Measurements from ENCODE around the gene MSL1. TPM values are rescaled to one million over a fixed set of nuclear protein-coding genes. Genes with fewer than 3 reads are reported as not detected.

MSL1 gene
- total and polyA plus RNA-seq, 2 of the 13 experiments (the other 11 are each of a cell fraction or from before 2014, with no cell fraction given) = 63.8 to 88.5 TPM

GRCh38 chr17:40097931-40098845 lies 23.6 kb upstream of the MSL1 start:
- ChIA-PET POLR2A (interaction anchor here (0.8 to 8.1 kb wide), 18 partner anchors 9 to 397 kb away, joined by 3 to 568 read pairs (median 10); partner anchors contain the start of genes CASC3, CSF3, MED24 and MSL1), CTCF (ENCODE audit: low intra/inter-chr PET ratio, low total read pairs) (no interaction called here)
- peak overlapping the region; percentile 95 for H3K27ac ChIP-seq (ENCODE audit: extremely low read length, insufficient read depth, low read length)
- in situ Hi-C loops (cut with HindIII; ENCODE audit: extremely low pct_ligation_motif_present, low pct_unique_long_range_greater_than_20kb) (no loop called here), intact Hi-C loops (cut with micrococcal nuclease; ENCODE audit: unreplicated experiment) (no loop called here)
- peaks cover 59% of the 10 kb centered on the region for H3K4me1 ChIP-seq (ENCODE audit: insufficient read depth, low read length)
- H3K4me2 ChIP-seq (ENCODE audit: low read depth, low read length) = peak overlapping the region; percentile 91
- H2AFZ ChIP-seq (ENCODE audit: low read length) = no peak overlapping the region
- peak; percentile 27 for ATAC-seq
- peak overlapping the region; percentile 13 to 55 (median 22); a peak in 5 of 6 replicates for H3K4me3 ChIP-seq (replicated peaks in 1 of 3; ENCODE audit: insufficient read depth in 1 of 3, low read depth in 2 of 3, low read length in 3 of 3)
- H3K36me3 ChIP-seq (replicated peaks in 1 of 2; ENCODE audit: control insufficient read depth in 1 of 2, insufficient read depth in 2 of 2, low read length in 2 of 2) = peaks cover 25 to 41% of the 10 kb centered on the region in 2 experiments
- peaks cover 18% of the 10 kb centered on the region for H3K79me2 ChIP-seq (ENCODE audit: insufficient read depth, low read length)
- no peaks in the 10 kb centered on the region for H4K20me1 ChIP-seq (ENCODE audit: insufficient read depth, low read length)
- WGBS (ENCODE audit: low lambda C conversion rate) = 20% methylated on average over 7 of the region's 9 CpGs
- peak overlapping the region; percentile 74 for H3K9ac ChIP-seq (ENCODE audit: insufficient read depth, low read depth, low read length)
- peak; percentile 97 for FAIRE-seq
- peak; percentile 93 for DNase-seq (ENCODE audit: low spot score)
- BruUV-seq (replicated peaks) = no TSS peak
- H3K27me3 ChIP-seq (ENCODE audit: control insufficient read depth in 1 of 2, insufficient read depth in 2 of 2, low read length in 2 of 2) = no peaks in the 10 kb centered on the region; a peak in 1 of 5 replicates
- no peaks in the 10 kb centered on the region for H3K9me3 ChIP-seq (ENCODE audit: low read length)
- peak; percentile 63; the same call in 1 of the 2 replicates for TF ChIP-seq CBX5 (CRISPR knock-in tag; IDR thresholded peaks at IDR 0.05; ENCODE audit: borderline replicate concordance)
- peak; percentile 84 for TF ChIP-seq ZBTB39 (CRISPR knock-in tag; IDR thresholded peaks at IDR 0.05)
- TF ChIP-seq ZNF572 (CRISPR knock-in tag; IDR thresholded peaks at IDR 0.05) = no peak
- TF ChIP-seq HNRNPUL1 (IDR thresholded peaks at IDR 0.05; ENCODE audit: low read depth, low read length) = no peak
- TF ChIP-seq TGIF2 (CRISPR knock-in tag; IDR thresholded peaks at IDR 0.05) = peak; percentile 95
- TF ChIP-seq ZMAT3 (CRISPR knock-in tag; conservative IDR thresholded peaks at IDR 0.05) = peak; percentile 86; the same call in 1 of the 2 replicates
- peak; percentile 58 for TF ChIP-seq HMGXB3 (CRISPR knock-in tag; IDR thresholded peaks at IDR 0.05; ENCODE audit: borderline replicate concordance)
- peak; percentile 73 for TF ChIP-seq ZNF281 (CRISPR knock-in tag; IDR thresholded peaks at IDR 0.05; ENCODE audit: borderline replicate concordance)
- TF ChIP-seq ZNF614 (CRISPR knock-in tag; IDR thresholded peaks at IDR 0.05; ENCODE audit: borderline replicate concordance) = no peak; the same call in 1 of the 2 replicates
- peak; percentile 73 for TF ChIP-seq KLF6 (CRISPR knock-in tag; IDR thresholded peaks at IDR 0.05)
- peak; percentile 80; the same call in 1 of the 2 replicates for TF ChIP-seq CBFB (CRISPR knock-in tag; IDR thresholded peaks at IDR 0.05)
- TF ChIP-seq CBX2 (IDR thresholded peaks at IDR 0.05; ENCODE audit: low read depth, low read length) = no peak
- no peak for TF ChIP-seq CBX2 (CRISPR knock-in tag; IDR thresholded peaks at IDR 0.05; ENCODE audit: low read depth)
- TF ChIP-seq ZNF225 (CRISPR knock-in tag; IDR thresholded peaks at IDR 0.05) = peak; percentile 82; the same call in 1 of the 2 replicates
